Activated T-cell treated with anti-CD3 and anti-CD28 coated beads, Interleukin-2, amount 50 U/mL, for 1 hour (primary cell): ENCODE results near the gene CIZ1.
"Not testable (repeated sequence)": the region's sequence is repeated elsewhere in the genome, so short reads cannot be mapped to it uniquely, and the experiment has no call there.

Experiments used
- DNase-seq: peaks from one replicate; pipeline ENCODE4 v3.0.0-alpha.2; 2020

CIZ1 gene

GRCh38 chr9:128185979-128186965, 5.1 kb downstream of the CIZ1 start:
- no peak for DNase-seq

- no peak for DNase-seq
Measured at GRCh38 chr9:128182893-128183588, 8.3 kb downstream of the CIZ1 start.

- DNase-seq: not testable (repeated sequence)
Measured at GRCh38 chr9:128181480-128181879, 9.9 kb downstream of the CIZ1 start.

GRCh38 chr9:128180447-128180846, 10.9 kb downstream of the CIZ1 start:
- no peak for DNase-seq

GRCh38 chr9:128180001-128180400, 11.4 kb downstream of the CIZ1 start:
- no peak for DNase-seq

- no peak for DNase-seq
Measured at GRCh38 chr9:128178806-128179431, 12.5 kb downstream of the CIZ1 start.

GRCh38 chr9:128175726-128176125, 15.6 kb downstream of the CIZ1 start:
- DNase-seq: no peak

GRCh38 chr9:128175102-128175563, 16.2 kb downstream of the CIZ1 start:
- DNase-seq: no peak

GRCh38 chr9:128174062-128174461, 17.3 kb downstream of the CIZ1 start:
- DNase-seq: no peak

- no peak for DNase-seq
Measured at GRCh38 chr9:128169925-128170324, 21.4 kb downstream of the CIZ1 start.

- no peak for DNase-seq
Measured at GRCh38 chr9:128169492-128169891, 21.9 kb downstream of the CIZ1 start.

- DNase-seq: no peak
Measured at GRCh38 chr9:128168731-128169308, 22.6 kb downstream of the CIZ1 start.

GRCh38 chr9:128167209-128167608, 24.2 kb downstream of the CIZ1 start:
- no peak for DNase-seq

- no peak for DNase-seq
Measured at GRCh38 chr9:128166169-128166568, 25.2 kb downstream of the CIZ1 start.

- DNase-seq: no peak
Measured at GRCh38 chr9:128164307-128164885, 27.0 kb downstream of the CIZ1 start.

GRCh38 chr9:128163523-128164306, 27.7 kb downstream of the CIZ1 start:
- DNase-seq: no peak

- DNase-seq: no peak
Measured at GRCh38 chr9:128163027-128163515, 28.3 kb downstream of the CIZ1 start.

- no peak for DNase-seq
Measured at GRCh38 chr9:128162215-128163026, 29.0 kb downstream of the CIZ1 start.

- DNase-seq: no peak
Measured at GRCh38 chr9:128161215-128161902, 30.0 kb downstream of the CIZ1 start.

GRCh38 chr9:128160603-128160987, 30.8 kb downstream of the CIZ1 start:
- peak; percentile 49 for DNase-seq
